Neural progenitor cell (in vitro differentiated cells): ENCODE measurements around the gene TSPAN3. TPM values are rescaled to one million over a fixed set of nuclear protein-coding genes. Genes with fewer than 3 reads are reported as not detected.
A peak's percentile ranks its signal among the peaks of the same experiment; 100 is the strongest.

Experiments
- DNase-seq: peaks from one replicate; pipeline ENCODE4 v3.0.0-alpha.2; 2016; ENCODE audit warnings: low spot score
- H2AFZ ChIP-seq: fragments of 200-600 bp; sonication (generic); replicated peaks from 2 replicates; pipeline ENCODE4 v1.6.1; 2016; ENCODE audit warnings: antibody characterized with exemption
- H3F3A ChIP-seq: fragments of 200-600 bp; sonication (generic); 2 replicates; pipeline ENCODE4 v1.6.1; 2016; ENCODE audit warnings: antibody characterized with exemption, low read depth
- H3K27ac ChIP-seq: fragments of 200-600 bp; sonication (generic); 2 replicates; pipeline ENCODE4 v1.5.1; 2016; ENCODE audit warnings: mild to moderate bottlenecking
- H3K27me3 ChIP-seq: fragments of 200-600 bp; sonication (generic); 2 replicates; pipeline ENCODE4 v1.6.1; 2016; ENCODE audit warnings: mild to moderate bottlenecking, moderate library complexity
- H3K36me3 ChIP-seq: fragments of 200-600 bp; sonication (generic); 2 replicates; pipeline ENCODE4 v1.5.1; 2016
- H3K4me1 ChIP-seq: fragments of 200-600 bp; sonication (generic); 2 replicates; pipeline ENCODE4 v1.6.1; 2016; ENCODE audit warnings: mixed run types
- H3K4me2 ChIP-seq: fragments of 200-600 bp; sonication (generic); 2 replicates; pipeline ENCODE4 v1.6.1; 2016
- H3K4me3 ChIP-seq: fragments of 200-600 bp; sonication (generic); 2 replicates; pipeline ENCODE4 v1.5.1; 2016
- H3K79me2 ChIP-seq: fragments of 200-600 bp; sonication (generic); 2 replicates; pipeline ENCODE4 v1.6.1; 2016; ENCODE audit warnings: low read depth
- H3K9ac ChIP-seq: fragments of 200-600 bp; sonication (generic); 2 replicates; pipeline ENCODE4 v1.6.1; 2016
- H3K9me3 ChIP-seq: fragments of 200-600 bp; sonication (generic); 2 replicates; pipeline ENCODE4 v1.5.1; 2016; ENCODE audit warnings: low read depth
- H4K20me1 ChIP-seq: fragments of 200-600 bp; sonication (generic); 2 replicates; pipeline ENCODE4 v1.6.1; 2016; ENCODE audit warnings: low read depth
- H3K27ac Mint-ChIP-seq: 3 replicates; pipeline ENCODE4 v1.8.0; 2021; ENCODE audit warnings: mixed read lengths
- H3K27me3 Mint-ChIP-seq: 2 replicates; pipeline ENCODE4 v1.8.0; 2022; ENCODE audit warnings: low read depth, mild to moderate bottlenecking, inconsistent platforms, moderate library complexity, mixed read lengths; ENCODE audit not compliant: insufficient read depth
- H3K36me3 Mint-ChIP-seq: 3 replicates; pipeline ENCODE4 v1.8.0; 2021; ENCODE audit warnings: mixed read lengths
- H3K4me1 Mint-ChIP-seq: 3 replicates; pipeline ENCODE4 v1.8.0; 2021; ENCODE audit warnings: mixed read lengths
- H3K4me3 Mint-ChIP-seq: 3 replicates; pipeline ENCODE4 v1.8.0; 2021; ENCODE audit warnings: mild to moderate bottlenecking, moderate library complexity, mixed read lengths
- H3K9me3 Mint-ChIP-seq: 3 replicates; pipeline ENCODE4 v1.8.0; 2020; ENCODE audit warnings: mixed read lengths
- CTCF ChIP-seq: fragments of 200-600 bp; sonication (generic); IDR thresholded peaks from 2 replicates; pipeline ENCODE4 v1.5.1; 2017; ENCODE audit warnings: antibody characterized with exemption, mild to moderate bottlenecking
- EZH2 ChIP-seq: fragments of 200-600 bp; sonication (generic); IDR thresholded peaks from 2 replicates; pipeline ENCODE4 v1.6.1; 2017; ENCODE audit warnings: antibody characterized with exemption, mild to moderate bottlenecking, moderate library complexity
- EZH2phosphoT487 ChIP-seq: fragments of 200-600 bp; sonication (generic); IDR thresholded peaks from 2 replicates; pipeline ENCODE4 v1.6.1; 2017; ENCODE audit warnings: antibody characterized with exemption
- total RNA-seq: library from RNA; depleted of rRNA; stranded (reverse); fragments of >200 nt; gene quantifications from 2 replicates; pipeline ENCODE4 v1.2.3, GENCODE V29; 2015; ENCODE audit warnings: low replicate concordance

Gene TSPAN3
- total RNA-seq, 1 donor from 2014 or later, result 474 TPM

DNA sequence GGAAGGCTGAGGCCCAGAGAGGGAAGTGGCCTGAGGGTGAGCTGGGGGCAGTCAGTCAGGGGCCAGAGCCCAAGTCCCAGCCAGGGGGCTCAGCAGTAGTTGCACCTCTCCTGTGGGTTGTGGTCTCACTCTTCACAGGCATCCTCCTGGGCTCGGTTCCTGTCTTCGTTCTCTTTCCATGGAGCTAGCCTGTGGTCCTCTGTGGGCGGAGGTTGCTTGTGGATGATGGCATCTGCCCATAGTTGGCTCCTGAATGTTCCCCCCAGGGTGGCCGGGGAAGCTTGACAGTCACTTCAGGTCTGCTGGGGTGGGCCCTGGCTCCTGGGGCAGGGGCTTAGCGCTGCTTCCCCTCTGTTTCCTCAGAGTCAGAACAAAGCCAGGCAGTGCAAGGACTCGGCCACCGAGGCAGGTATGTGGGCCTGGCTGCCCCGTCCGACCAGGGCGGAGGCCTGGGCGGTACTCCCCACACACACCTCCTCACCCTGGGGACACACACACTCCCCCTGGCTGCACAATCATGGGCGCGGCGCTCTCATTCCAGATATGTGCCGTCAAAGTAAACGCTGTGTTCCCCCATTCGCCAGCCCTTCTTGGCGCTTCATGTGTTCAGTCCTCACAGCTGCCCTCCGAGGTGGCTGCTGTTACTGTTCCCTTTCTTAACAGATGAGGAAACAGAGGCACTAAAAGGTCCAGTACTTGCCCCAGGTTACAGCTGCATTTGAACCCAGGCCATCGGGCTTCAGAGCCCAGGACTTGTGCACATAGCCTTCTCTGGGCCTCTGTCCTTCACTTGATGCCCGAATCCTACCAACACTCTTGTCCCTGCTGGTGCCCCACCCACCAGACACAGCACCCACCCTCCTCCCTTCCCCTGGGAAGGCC lies 41.5 kb downstream of the TSPAN3 start:
- Histone ChIP-seq H4K20me1 (no peaks in the 10 kb centered on the region), H3K9ac (no peak overlapping the region), H3K4me2 (no peak overlapping the region), H3K4me3 (no peak overlapping the region), H3K9me3 (no peaks in the 10 kb centered on the region), H2AFZ (no peak overlapping the region), H3K4me1 (peaks cover 27% of the 10 kb centered on the region), H3K79me2 (no peaks in the 10 kb centered on the region), H3F3A (peaks cover 4% of the 10 kb centered on the region), H3K36me3 (no peaks in the 10 kb centered on the region), H3K27me3 (no peaks in the 10 kb centered on the region), H3K27ac (no peak overlapping the region)
- Mint-ChIP-seq H3K36me3 (no peaks in the 10 kb centered on the region), H3K9me3 (no peaks in the 10 kb centered on the region), H3K4me3 (no peak overlapping the region), H3K4me1 (peaks cover 17% of the 10 kb centered on the region), H3K27me3 (peaks cover 6% of the 10 kb centered on the region), H3K27ac (no peak overlapping the region)
- TF ChIP-seq CTCF, result no peak
- TF ChIP-seq EZH2phosphoT487, result no peak
- TF ChIP-seq EZH2, result no peak
- no peak for DNase-seq

- Histone ChIP-seq H3K4me2 (peak overlapping the region; percentile 42), H3F3A (peaks cover 4% of the 10 kb centered on the region)
- H3K4me3 Mint-ChIP-seq, result no peak overlapping the region
Observed at GRCh38 chr15:77028451-77029165, 42.3 kb downstream of the TSPAN3 start.

More at GRCh38 chr15:77028451-77029165, 42.3 kb downstream of the TSPAN3 start:
- no peak overlapping the region for H3K27ac Mint-ChIP-seq
- no peak for DNase-seq
- H3K4me1 ChIP-seq, result peaks cover 19% of the 10 kb centered on the region
- H3K27me3 ChIP-seq, result no peaks in the 10 kb centered on the region
- H3K9me3 Mint-ChIP-seq, result no peaks in the 10 kb centered on the region
- H3K27me3 Mint-ChIP-seq, result peaks cover 6% of the 10 kb centered on the region
- H3K27ac ChIP-seq, result no peak overlapping the region
- no peaks in the 10 kb centered on the region for H3K9me3 ChIP-seq
- peak overlapping the region; percentile 82 for H2AFZ ChIP-seq
- no peak overlapping the region for H3K4me3 ChIP-seq
- TF ChIP-seq CTCF (no peak), EZH2phosphoT487 (no peak), EZH2 (no peak)
- H3K4me1 Mint-ChIP-seq, result peaks cover 12% of the 10 kb centered on the region
- H3K79me2 ChIP-seq, result no peaks in the 10 kb centered on the region
- no peak overlapping the region for H3K9ac ChIP-seq
- H4K20me1 ChIP-seq, result no peaks in the 10 kb centered on the region
- H3K36me3 Mint-ChIP-seq, result no peaks in the 10 kb centered on the region
- no peaks in the 10 kb centered on the region for H3K36me3 ChIP-seq
